T1000 (cell line): ENCODE data around the gene SURF6.
"Not testable (repeated sequence)": the region's sequence is repeated elsewhere in the genome, so short reads cannot be mapped to it uniquely, and the experiment has no call there.

Source experiments
- DNase-seq: peaks from one replicate; lab custom pipeline; 2025; ENCODE audit warnings: mixed read lengths; lab: John Stamatoyannopoulos, UW

Gene SURF6

GRCh38 chr9:133335924-133336811 lies at the start of gene SURF6:
Gene SURF6 (minus strand): TSS chr9:133336188. CDS start chr9:133336132, 56 bp downstream.
- DNase-seq: peak; percentile 76

GRCh38 chr9:133385452-133385851 lies 49.5 kb upstream of the SURF6 start:
- DNase-seq: no peak

- no peak for DNase-seq
These were observed 48.8 kb upstream of the SURF6 start for GRCh38 chr9:133384736-133385321.

GRCh38 chr9:133383438-133383837 lies 47.5 kb upstream of the SURF6 start:
- DNase-seq: no peak

- DNase-seq: no peak
These were observed 46.6 kb upstream of the SURF6 start for GRCh38 chr9:133382507-133383141.

GRCh38 chr9:133380734-133381133 lies 44.7 kb upstream of the SURF6 start:
- DNase-seq: no peak

- no peak for DNase-seq
These were observed 43.4 kb upstream of the SURF6 start for GRCh38 chr9:133379153-133380086.

GRCh38 chr9:133378408-133378962 lies 42.5 kb upstream of the SURF6 start:
- DNase-seq: no peak

GRCh38 chr9:133377721-133378216 lies 41.8 kb upstream of the SURF6 start:
- no peak for DNase-seq

GRCh38 chr9:133377280-133377679 lies 41.3 kb upstream of the SURF6 start:
- not testable (repeated sequence) for DNase-seq

- peak; percentile 92 for DNase-seq
These were observed 40.0 kb upstream of the SURF6 start, which contains the start of the genes STKLD1 and SURF4 for GRCh38 chr9:133375724-133376654. Gene STKLD1 (plus strand): TSS chr9:133376366. CDS start chr9:133376474, 108 bp downstream. Gene SURF4 (minus strand): TSS chr9:133376060. CDS start chr9:133375969, 91 bp downstream.

- DNase-seq: no peak
These were observed 39.2 kb upstream of the SURF6 start for GRCh38 chr9:133375116-133375723.

GRCh38 chr9:133374612-133375115 lies 38.7 kb upstream of the SURF6 start:
- DNase-seq: no peak

- no peak for DNase-seq
These were observed 36.2 kb upstream of the SURF6 start for GRCh38 chr9:133372144-133372543.

- DNase-seq: no peak
These were observed 35.3 kb upstream of the SURF6 start for GRCh38 chr9:133371261-133371711.

- no peak for DNase-seq
These were observed 34.7 kb upstream of the SURF6 start for GRCh38 chr9:133370685-133371084.

- no peak for DNase-seq
These were observed 33.9 kb upstream of the SURF6 start for GRCh38 chr9:133369933-133370332.

GRCh38 chr9:133369422-133369821 lies 33.4 kb upstream of the SURF6 start:
- no peak for DNase-seq

GRCh38 chr9:133368249-133368881 lies 32.4 kb upstream of the SURF6 start:
- DNase-seq: no peak
